ENCODE results near the gene RPL28. TPM values are rescaled to one million over a fixed set of nuclear protein-coding genes. Genes with fewer than 3 reads are reported as not detected.

Gene RPL28
- total RNA-seq, 1 experiment from 2014 or later, result 836 TPM

- no peaks in the 10 kb centered on the region for H3K9me2 ChIP-seq (replicated peaks; ENCODE audit: low read length)
- peak; percentile 63 for DNase-seq
- peak within 1 kb of the TSS; percentile 66 for H2AFZ ChIP-seq (ENCODE audit: low read length)
- peak within 1 kb of the TSS; percentile 14; the same call in 1 of the 2 replicates for H3K27ac ChIP-seq (ENCODE audit: low read length)
- POLR2A ChIA-PET (ENCODE audit: unreplicated experiment), result no interaction called here
- CTCF ChIA-PET, result no interaction called here
- H3K4me3 ChIP-seq (ENCODE audit: low read length), result peak within 1 kb of the TSS; percentile 77
- no TSS peak for BruUV-seq (replicated peaks)
- ATAC-seq, result peak; percentile 45
- H4K20me1 ChIP-seq (ENCODE audit: low read length), result no peaks in the 10 kb centered on the region
- intact Hi-C loops (cut with micrococcal nuclease), result loop anchor here (5.0 kb wide), 1 partner anchor 68 kb away; no protein-coding TSS in a partner anchor
- peak within 1 kb of the TSS; percentile 98 for H3K4me2 ChIP-seq (ENCODE audit: low read length)
- H3K4me1 ChIP-seq (ENCODE audit: insufficient read depth, low read length), result peaks cover 44% of the 10 kb centered on the region
- no peaks in the 10 kb centered on the region for H3K9me3 ChIP-seq (ENCODE audit: low read length)
- TF ChIP-seq, protein P1, sequence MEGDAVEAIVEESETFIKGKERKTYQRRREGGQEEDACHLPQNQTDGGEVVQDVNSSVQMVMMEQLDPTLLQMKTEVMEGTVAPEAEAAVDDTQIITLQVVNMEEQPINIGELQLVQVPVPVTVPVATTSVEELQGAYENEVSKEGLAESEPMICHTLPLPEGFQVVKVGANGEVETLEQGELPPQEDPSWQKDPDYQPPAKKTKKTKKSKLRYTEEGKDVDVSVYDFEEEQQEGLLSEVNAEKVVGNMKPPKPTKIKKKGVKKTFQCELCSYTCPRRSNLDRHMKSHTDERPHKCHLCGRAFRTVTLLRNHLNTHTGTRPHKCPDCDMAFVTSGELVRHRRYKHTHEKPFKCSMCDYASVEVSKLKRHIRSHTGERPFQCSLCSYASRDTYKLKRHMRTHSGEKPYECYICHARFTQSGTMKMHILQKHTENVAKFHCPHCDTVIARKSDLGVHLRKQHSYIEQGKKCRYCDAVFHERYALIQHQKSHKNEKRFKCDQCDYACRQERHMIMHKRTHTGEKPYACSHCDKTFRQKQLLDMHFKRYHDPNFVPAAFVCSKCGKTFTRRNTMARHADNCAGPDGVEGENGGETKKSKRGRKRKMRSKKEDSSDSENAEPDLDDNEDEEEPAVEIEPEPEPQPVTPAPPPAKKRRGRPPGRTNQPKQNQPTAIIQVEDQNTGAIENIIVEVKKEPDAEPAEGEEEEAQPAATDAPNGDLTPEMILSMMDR (conservative IDR thresholded peaks at IDR 0.05; ENCODE audit: low read depth, low read length), result no peak
- TF ChIP-seq EZH2phosphoT487 (IDR thresholded peaks at IDR 0.05; ENCODE audit: borderline replicate concordance, low read length), result no peak
- TF ChIP-seq EZH2 (IDR thresholded peaks at IDR 0.05; ENCODE audit: low read length, unreplicated experiment), result no peak
- peaks cover 5% of the 10 kb centered on the region for H3F3A ChIP-seq (ENCODE audit: low read length, unreplicated experiment)
- H3K27me3 ChIP-seq (ENCODE audit: low read length), result no peaks in the 10 kb centered on the region
- peak within 1 kb of the TSS; percentile 63 for H3K9ac ChIP-seq (ENCODE audit: low read length)
- no peaks in the 10 kb centered on the region for H3K36me3 ChIP-seq (ENCODE audit: low read depth, low read length)
- H3K79me2 ChIP-seq (ENCODE audit: low read length), result no peaks in the 10 kb centered on the region
Measured at GRCh38 chr19:55370305-55370988, 15.3 kb upstream of the RPL28 start, which contains the start of gene IL11. IL11 (minus strand) TSS chr19:55370463; CDS start chr19:55370310, 153 bp downstream.

DNA sequence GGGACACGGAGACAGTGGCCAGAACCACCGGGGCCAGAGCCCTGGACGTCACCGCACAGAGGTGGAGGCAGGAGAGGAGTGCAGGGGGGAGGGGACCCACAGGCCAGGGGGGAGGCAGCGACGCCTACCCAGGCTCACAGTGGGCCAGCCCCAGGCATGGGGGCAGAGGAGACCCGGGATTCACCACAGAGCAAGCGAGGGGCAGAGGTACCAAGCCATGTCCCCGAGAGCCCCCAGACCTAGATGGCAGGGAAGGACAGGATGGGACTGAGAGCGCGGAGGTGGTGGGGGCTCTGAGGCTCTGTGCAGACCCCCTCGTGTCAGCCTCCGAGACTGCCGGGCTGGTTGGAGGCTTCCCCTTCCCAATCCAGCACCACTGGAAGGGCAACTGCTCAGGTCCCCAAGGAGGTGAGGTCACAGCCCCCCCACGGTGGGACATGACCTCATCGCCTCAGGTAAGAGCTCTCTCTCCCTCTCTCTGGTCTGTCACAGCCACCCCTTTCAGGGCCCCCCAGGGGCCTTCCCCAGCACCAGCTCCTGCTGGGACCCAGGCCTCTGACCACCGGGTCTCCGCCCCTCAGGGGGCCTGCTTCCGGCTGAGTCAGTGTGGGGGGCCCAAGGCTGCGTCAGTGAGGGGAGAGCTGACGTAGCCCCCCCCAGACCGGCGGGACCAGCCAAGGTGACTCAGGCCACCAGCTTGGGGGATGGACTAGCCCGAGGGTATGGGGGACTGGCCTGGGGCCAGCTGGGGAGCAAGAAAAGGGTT is 13.2 kb upstream of the RPL28 start:
- CTCF ChIA-PET, result no interaction called here
- Histone ChIP-seq H3K9me2 (replicated peaks; ENCODE audit: low read length) (no peaks in the 10 kb centered on the region), H3K27ac (ENCODE audit: low read length) (no peak overlapping the region), H3F3A (ENCODE audit: low read length, unreplicated experiment) (peaks cover 5% of the 10 kb centered on the region), H3K36me3 (ENCODE audit: low read depth, low read length) (no peaks in the 10 kb centered on the region), H3K4me1 (ENCODE audit: insufficient read depth, low read length) (peaks cover 49% of the 10 kb centered on the region), H3K4me3 (ENCODE audit: low read length) (no peak overlapping the region), H3K4me2 (ENCODE audit: low read length) (peak overlapping the region; percentile 25), H4K20me1 (ENCODE audit: low read length) (no peaks in the 10 kb centered on the region), H3K9me3 (ENCODE audit: low read length) (no peaks in the 10 kb centered on the region), H3K79me2 (ENCODE audit: low read length) (no peaks in the 10 kb centered on the region), H3K9ac (ENCODE audit: low read length) (no peak overlapping the region), H2AFZ (ENCODE audit: low read length) (no peak overlapping the region), H3K27me3 (ENCODE audit: low read length) (no peaks in the 10 kb centered on the region)
- no peak for TF ChIP-seq EZH2phosphoT487 (IDR thresholded peaks at IDR 0.05; ENCODE audit: borderline replicate concordance, low read length)
- ATAC-seq, result no peak
- POLR2A ChIA-PET (ENCODE audit: unreplicated experiment), result interaction anchor here (0.6 kb wide), 1 partner anchor 34 kb away, joined by 3 read pairs; no protein-coding TSS in a partner anchor
- intact Hi-C loops (cut with micrococcal nuclease), result loop anchor here (5.0 kb wide), 1 partner anchor 70 kb away; no protein-coding TSS in a partner anchor
- BruUV-seq (replicated peaks), result no TSS peak
- DNase-seq, result peak; percentile 57

DNA sequence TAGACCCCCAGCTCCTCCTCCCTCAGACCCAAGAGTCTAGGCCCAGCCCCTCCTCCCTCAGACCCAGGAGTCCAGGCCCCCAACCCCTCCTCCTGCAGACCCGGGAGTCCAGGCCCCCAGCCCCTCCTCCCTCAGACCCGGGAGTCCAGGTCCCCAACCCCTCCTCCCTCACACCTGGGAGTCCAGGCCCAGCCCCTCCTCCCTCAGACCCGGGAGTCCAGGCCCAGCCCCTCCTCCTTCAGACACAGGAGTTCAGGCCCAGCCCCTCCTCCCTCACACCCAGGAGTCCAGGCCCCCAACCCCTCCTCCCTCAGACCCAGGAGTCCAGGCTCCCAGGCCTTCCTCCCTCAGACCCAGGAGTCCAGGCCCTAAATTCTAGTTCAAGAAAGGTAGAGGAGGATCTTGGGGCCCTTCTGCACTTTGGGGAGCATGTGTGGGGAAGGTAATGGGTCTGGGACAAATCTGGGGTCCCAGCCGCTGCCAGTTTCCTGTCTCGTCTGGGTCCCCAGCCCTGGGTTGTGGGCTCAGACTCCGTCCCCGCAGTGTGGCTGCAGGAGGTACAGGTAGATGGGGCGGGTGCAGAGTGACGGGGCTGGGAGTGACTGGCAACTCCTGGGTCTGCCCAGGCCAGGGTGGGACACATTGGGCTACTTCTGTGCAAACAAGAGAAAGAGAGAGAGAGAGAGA is 12.3 kb upstream of the RPL28 start:
- peak overlapping the region; percentile 6; the same call in 1 of the 2 replicates for H3K27ac ChIP-seq (ENCODE audit: low read length)
- no peak overlapping the region for H3K4me3 ChIP-seq (ENCODE audit: low read length)
- no peaks in the 10 kb centered on the region for H3K27me3 ChIP-seq (ENCODE audit: low read length)
- ATAC-seq (peak; percentile 1; the same call in 1 of the 2 replicates), DNase-seq (no peak)
- intact Hi-C loops (cut with micrococcal nuclease), result loop anchor here (5.0 kb wide), 1 partner anchor 71 kb away; no protein-coding TSS in a partner anchor
- H3K9ac ChIP-seq (ENCODE audit: low read length), result no peak overlapping the region
- H2AFZ ChIP-seq (ENCODE audit: low read length), result 0 out of 2 replicates have a peak overlapping the region, but pooled peaks have one; percentile 17
- ChIA-PET POLR2A (ENCODE audit: unreplicated experiment) (no interaction called here), CTCF (interaction anchor here (1.0 kb wide), 1 partner anchor 10 kb away, joined by 5 read pairs; no protein-coding TSS in a partner anchor)
- H3F3A ChIP-seq (ENCODE audit: low read length, unreplicated experiment), result peaks cover 5% of the 10 kb centered on the region
- no TSS peak for BruUV-seq (replicated peaks)
- no peaks in the 10 kb centered on the region for H4K20me1 ChIP-seq (ENCODE audit: low read length)
- TF ChIP-seq, protein P1 (conservative IDR thresholded peaks at IDR 0.05; ENCODE audit: low read depth, low read length), result no peak
- TF ChIP-seq EZH2 (IDR thresholded peaks at IDR 0.05; ENCODE audit: low read length, unreplicated experiment) (no peak), EZH2phosphoT487 (IDR thresholded peaks at IDR 0.05; ENCODE audit: borderline replicate concordance, low read length) (no peak)
- H3K4me1 ChIP-seq (ENCODE audit: insufficient read depth, low read length), result peaks cover 49% of the 10 kb centered on the region
- no peaks in the 10 kb centered on the region for H3K9me3 ChIP-seq (ENCODE audit: low read length)
- peak overlapping the region; percentile 71 for H3K4me2 ChIP-seq (ENCODE audit: low read length)
- no peaks in the 10 kb centered on the region for H3K9me2 ChIP-seq (replicated peaks; ENCODE audit: low read length)
- H3K36me3 ChIP-seq (ENCODE audit: low read depth, low read length), result no peaks in the 10 kb centered on the region
- H3K79me2 ChIP-seq (ENCODE audit: low read length), result no peaks in the 10 kb centered on the region
